Panc1 (cell line): ENCODE results near the gene IGFBP7. TPM values are rescaled to one million over a fixed set of nuclear protein-coding genes. Genes with fewer than 3 reads are reported as not detected.

Experiments
- ATAC-seq: fragments of 200-7000 bp; cut with Tn5 transposase; 2 replicates; pipeline ENCODE4 v1.9.1; 2020; ENCODE audit warnings: mild to moderate bottlenecking, moderate library complexity
- BruUV-seq: library from RNA; stranded (reverse); fragments of 400-500 nt; replicated peaks from 2 replicates; lab custom pipeline; 2021; lab: Mats Ljungman, UMichigan
- CTCF ChIA-PET: fragments of 300-600 bp; sonication (Branson Sonifier 250); formaldehyde crosslinking; loops from one replicate; lab custom pipeline; 2022; ENCODE audit warnings: antibody characterized with exemption; lab: Charles Lee
- POLR2A ChIA-PET: fragments of 300-600 bp; sonication (Branson Sonifier 250); formaldehyde crosslinking; loops from one replicate; lab custom pipeline; 2022; ENCODE audit warnings: antibody characterized with exemption; lab: Charles Lee
- DNase-seq: peaks from one replicate; pipeline ENCODE4 v3.0.0-alpha.2; 2010; ENCODE audit warnings: low read depth, low spot score
- H3K27ac ChIP-seq: 2 replicates; pipeline ENCODE4 v1.5.1; 2011; ENCODE audit warnings: mild to moderate bottlenecking, low read length, inconsistent platforms
- H3K27me3 ChIP-seq: fragments of 200-500 bp; sonication (Bioruptor generic); 2 replicates; pipeline ENCODE4 v1.6.0; 2014; ENCODE audit warnings: low read length, inconsistent platforms; ENCODE audit not compliant: control insufficient read depth, insufficient read depth
- H3K36me3 ChIP-seq: fragments of 200-500 bp; sonication (Bioruptor generic); 2 replicates; pipeline ENCODE4 v1.5.1; 2014; ENCODE audit warnings: inconsistent platforms, mild to moderate bottlenecking, low read length, moderate library complexity; ENCODE audit not compliant: control insufficient read depth, insufficient read depth
- H3K4me1 ChIP-seq: 2 replicates; pipeline ENCODE4 v1.5.1; 2011; ENCODE audit warnings: inconsistent platforms, mild to moderate bottlenecking, low read length, moderate library complexity; ENCODE audit not compliant: control insufficient read depth, insufficient read depth
- H3K4me3 ChIP-seq, 2 experiments: 2 replicates each; pipeline ENCODE4 v1.5.1; 2011 to 2012; ENCODE audit warnings: low read depth in 2 of 2, low read length in 2 of 2, mild to moderate bottlenecking in 2 of 2, inconsistent platforms in 1 of 2, moderate library complexity in 1 of 2
- H3K9me3 ChIP-seq: fragments of 200-500 bp; sonication (Bioruptor generic); 2 replicates; pipeline ENCODE4 v1.5.1; 2014; ENCODE audit warnings: low read depth, mild to moderate bottlenecking, inconsistent platforms, low read length, moderate library complexity; ENCODE audit not compliant: control insufficient read depth, insufficient read depth
- POLR2AphosphoS5 ChIP-seq: IDR thresholded peaks from 2 replicates; pipeline ENCODE4 v1.6.1; 2012; ENCODE audit warnings: mild to moderate bottlenecking, low read depth, low read length, moderate library complexity
- SIN3A ChIP-seq: IDR thresholded peaks from 2 replicates; pipeline ENCODE4 v1.6.1; 2012; ENCODE audit warnings: low read depth, mild to moderate bottlenecking, low read length, moderate library complexity, borderline replicate concordance; ENCODE audit not compliant: insufficient read depth
- TCF7L2 ChIP-seq: IDR thresholded peaks from 2 replicates; pipeline ENCODE4 v1.6.1; 2011; ENCODE audit warnings: mild to moderate bottlenecking, low read depth, low read length, inconsistent platforms
- in situ Hi-C: cut with HindIII; loops from 2 replicates; pipeline ENCODE4 v1.10.0; 2016; ENCODE audit warnings: low sequenced_read_pairs, low pct_unique_long_range_greater_than_20kb
- intact Hi-C: fragments of 100-400 bp; cut with micrococcal nuclease; formaldehyde crosslinking; loops from one replicate; pipeline ENCODE4 v1.10.0; 2022; ENCODE audit not compliant: unreplicated experiment
- total RNA-seq: library from RNA; stranded (reverse); gene quantifications from one replicate; pipeline ENCODE4 v1.2.1, GENCODE V29; 2021; ENCODE audit not compliant: unreplicated experiment
- TF ChIP-seq, protein P1 (sequence below): fragments of 450-650 bp; IDR thresholded peaks from 2 replicates; pipeline ENCODE4 v1.5.1; 2017; ENCODE audit warnings: mild to moderate bottlenecking
- TF ChIP-seq, protein P2 (sequence below), 2 experiments: IDR thresholded peaks; 2 replicates each; pipeline ENCODE4 v1.6.1; 2011 to 2012; ENCODE audit warnings: low read depth in 2 of 2, control low read depth in 1 of 2, low read length in 1 of 2, mild to moderate bottlenecking in 1 of 2, moderate library complexity in 1 of 2; ENCODE audit not compliant: insufficient read depth in 1 of 2

IGFBP7 gene
- total RNA-seq, 1 experiment from 2014 or later, result 9.5 TPM

DNA sequence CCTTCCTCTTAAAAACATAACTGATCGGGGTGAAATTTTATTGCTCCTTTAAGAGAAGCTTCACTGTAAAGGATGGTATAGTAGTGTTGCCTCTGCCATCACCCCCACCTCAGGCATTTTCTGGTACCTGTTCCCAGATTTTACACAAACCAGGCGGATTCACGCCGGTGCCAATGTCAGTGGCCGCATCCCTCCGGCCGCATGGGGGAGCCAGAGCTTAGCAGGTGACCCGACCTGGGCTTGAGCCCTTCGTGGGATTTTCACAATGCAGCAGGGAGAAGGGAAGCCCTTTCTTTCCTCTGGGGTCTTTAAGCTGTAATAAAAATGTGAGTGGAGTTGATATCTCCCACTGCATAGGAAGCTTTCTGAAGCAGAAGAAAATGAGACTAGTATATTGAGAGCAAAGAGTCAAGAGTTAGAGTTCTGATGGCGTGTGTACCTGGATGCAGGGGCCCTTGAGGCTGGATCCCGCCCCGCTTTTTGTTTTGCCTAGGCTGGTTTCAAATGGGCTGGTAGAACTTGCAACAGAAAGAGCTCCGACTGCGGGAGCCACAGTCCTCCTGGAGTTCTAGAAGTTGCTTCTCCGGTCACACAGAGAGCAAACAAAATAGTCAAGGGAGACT lies 72.1 kb downstream of the IGFBP7 start:
- Histone ChIP-seq H3K36me3 (no peaks in the 10 kb centered on the region), H3K9me3 (no peaks in the 10 kb centered on the region), H3K27me3 (no peaks in the 10 kb centered on the region), H3K4me1 (no peaks in the 10 kb centered on the region), H3K4me3 (no peak overlapping the region), H3K27ac (no peak overlapping the region)
- intact Hi-C loops (loop anchor here (5.0 kb wide), 1 partner anchor 124 kb away; no protein-coding TSS in a partner anchor), in situ Hi-C loops (no loop called here)
- CTCF ChIA-PET, result interaction anchor here (0.9 kb wide), 1 partner anchor 125 kb away, joined by 4 read pairs; no protein-coding TSS in a partner anchor
- BruUV-seq, result no TSS peak
- TF ChIP-seq, protein P1, sequence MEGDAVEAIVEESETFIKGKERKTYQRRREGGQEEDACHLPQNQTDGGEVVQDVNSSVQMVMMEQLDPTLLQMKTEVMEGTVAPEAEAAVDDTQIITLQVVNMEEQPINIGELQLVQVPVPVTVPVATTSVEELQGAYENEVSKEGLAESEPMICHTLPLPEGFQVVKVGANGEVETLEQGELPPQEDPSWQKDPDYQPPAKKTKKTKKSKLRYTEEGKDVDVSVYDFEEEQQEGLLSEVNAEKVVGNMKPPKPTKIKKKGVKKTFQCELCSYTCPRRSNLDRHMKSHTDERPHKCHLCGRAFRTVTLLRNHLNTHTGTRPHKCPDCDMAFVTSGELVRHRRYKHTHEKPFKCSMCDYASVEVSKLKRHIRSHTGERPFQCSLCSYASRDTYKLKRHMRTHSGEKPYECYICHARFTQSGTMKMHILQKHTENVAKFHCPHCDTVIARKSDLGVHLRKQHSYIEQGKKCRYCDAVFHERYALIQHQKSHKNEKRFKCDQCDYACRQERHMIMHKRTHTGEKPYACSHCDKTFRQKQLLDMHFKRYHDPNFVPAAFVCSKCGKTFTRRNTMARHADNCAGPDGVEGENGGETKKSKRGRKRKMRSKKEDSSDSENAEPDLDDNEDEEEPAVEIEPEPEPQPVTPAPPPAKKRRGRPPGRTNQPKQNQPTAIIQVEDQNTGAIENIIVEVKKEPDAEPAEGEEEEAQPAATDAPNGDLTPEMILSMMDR, result peak; percentile 91
- TF ChIP-seq POLR2AphosphoS5, result no peak
- TF ChIP-seq TCF7L2, result no peak
- ATAC-seq (peak; percentile 91), DNase-seq (no peak)
- POLR2A ChIA-PET, result no interaction called here

DNA sequence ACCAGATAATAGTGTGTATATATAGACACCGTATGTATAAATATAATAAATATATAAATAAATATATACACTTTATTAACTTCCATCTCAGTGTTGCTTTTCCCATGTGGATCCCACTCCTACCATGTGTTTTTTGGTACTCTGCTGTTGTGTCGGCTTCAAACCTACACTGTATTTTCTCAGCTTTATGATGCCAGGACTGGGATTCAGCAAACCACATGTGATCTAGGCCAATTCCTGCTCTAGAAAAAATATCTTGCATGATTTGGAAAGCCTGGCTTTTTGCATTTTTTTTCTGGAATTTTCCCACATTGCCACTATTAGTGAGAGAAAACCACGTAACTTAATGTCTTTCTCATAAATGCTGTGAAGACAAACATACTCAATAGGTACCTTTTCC lies 75.7 kb downstream of the IGFBP7 start:
- Histone ChIP-seq H3K9me3 (no peaks in the 10 kb centered on the region), H3K27ac (no peak overlapping the region), H3K4me3 (no peak overlapping the region), H3K27me3 (no peaks in the 10 kb centered on the region), H3K36me3 (peaks cover 8% of the 10 kb centered on the region; the same call in 1 of the 2 replicates), H3K4me1 (no peaks in the 10 kb centered on the region)
- no TSS peak for BruUV-seq
- in situ Hi-C loops (no loop called here), intact Hi-C loops (no loop called here)
- no peak for TF ChIP-seq TCF7L2
- TF ChIP-seq, protein P1, result no peak
- TF ChIP-seq SIN3A, result no peak
- TF ChIP-seq POLR2AphosphoS5, result no peak
- TF ChIP-seq, protein P2, sequence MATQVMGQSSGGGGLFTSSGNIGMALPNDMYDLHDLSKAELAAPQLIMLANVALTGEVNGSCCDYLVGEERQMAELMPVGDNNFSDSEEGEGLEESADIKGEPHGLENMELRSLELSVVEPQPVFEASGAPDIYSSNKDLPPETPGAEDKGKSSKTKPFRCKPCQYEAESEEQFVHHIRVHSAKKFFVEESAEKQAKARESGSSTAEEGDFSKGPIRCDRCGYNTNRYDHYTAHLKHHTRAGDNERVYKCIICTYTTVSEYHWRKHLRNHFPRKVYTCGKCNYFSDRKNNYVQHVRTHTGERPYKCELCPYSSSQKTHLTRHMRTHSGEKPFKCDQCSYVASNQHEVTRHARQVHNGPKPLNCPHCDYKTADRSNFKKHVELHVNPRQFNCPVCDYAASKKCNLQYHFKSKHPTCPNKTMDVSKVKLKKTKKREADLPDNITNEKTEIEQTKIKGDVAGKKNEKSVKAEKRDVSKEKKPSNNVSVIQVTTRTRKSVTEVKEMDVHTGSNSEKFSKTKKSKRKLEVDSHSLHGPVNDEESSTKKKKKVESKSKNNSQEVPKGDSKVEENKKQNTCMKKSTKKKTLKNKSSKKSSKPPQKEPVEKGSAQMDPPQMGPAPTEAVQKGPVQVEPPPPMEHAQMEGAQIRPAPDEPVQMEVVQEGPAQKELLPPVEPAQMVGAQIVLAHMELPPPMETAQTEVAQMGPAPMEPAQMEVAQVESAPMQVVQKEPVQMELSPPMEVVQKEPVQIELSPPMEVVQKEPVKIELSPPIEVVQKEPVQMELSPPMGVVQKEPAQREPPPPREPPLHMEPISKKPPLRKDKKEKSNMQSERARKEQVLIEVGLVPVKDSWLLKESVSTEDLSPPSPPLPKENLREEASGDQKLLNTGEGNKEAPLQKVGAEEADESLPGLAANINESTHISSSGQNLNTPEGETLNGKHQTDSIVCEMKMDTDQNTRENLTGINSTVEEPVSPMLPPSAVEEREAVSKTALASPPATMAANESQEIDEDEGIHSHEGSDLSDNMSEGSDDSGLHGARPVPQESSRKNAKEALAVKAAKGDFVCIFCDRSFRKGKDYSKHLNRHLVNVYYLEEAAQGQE (IDR thresholded peaks at IDR 0.05; ENCODE audit: insufficient read depth in 1 of 2, low read depth in 2 of 2, low read length in 1 of 2), result no peak
- ATAC-seq (no peak), DNase-seq (no peak)
- CTCF ChIA-PET, result no interaction called here
- POLR2A ChIA-PET, result no interaction called here
